ENCODE results near the gene MPO. TPM values are rescaled to one million over a fixed set of nuclear protein-coding genes. Genes with fewer than 3 reads are reported as not detected.

The MPO gene
- total RNA-seq, 1 donor from 2014 or later = not detected

GRCh38 chr17:58315281-58315711 is 34.6 kb upstream of the MPO start:
- Mint-ChIP-seq H3K9me3 (ENCODE audit: low read depth) (no peaks in the 10 kb centered on the region), H3K4me3 (ENCODE audit: low read depth) (no peak overlapping the region), H3K27me3 (no peaks in the 10 kb centered on the region), H3K36me3 (ENCODE audit: insufficient read depth) (peaks cover 3% of the 10 kb centered on the region), H3K4me1 (ENCODE audit: low read depth) (no peaks in the 10 kb centered on the region), H3K27ac (no peak overlapping the region)
- no peak for DNase-seq (ENCODE audit: low spot score, unreplicated experiment)
- no peak for TF ChIP-seq CTCF (IDR thresholded peaks at IDR 0.05; ENCODE audit: unreplicated experiment)

- TF ChIP-seq CTCF (IDR thresholded peaks at IDR 0.05; ENCODE audit: unreplicated experiment) = no peak
- Mint-ChIP-seq H3K9me3 (ENCODE audit: low read depth) (no peaks in the 10 kb centered on the region), H3K27me3 (no peaks in the 10 kb centered on the region), H3K36me3 (ENCODE audit: insufficient read depth) (peaks cover 3% of the 10 kb centered on the region), H3K4me1 (ENCODE audit: low read depth) (no peaks in the 10 kb centered on the region), H3K4me3 (ENCODE audit: low read depth) (no peak overlapping the region), H3K27ac (no peak overlapping the region)
- no peak for DNase-seq (ENCODE audit: low spot score, unreplicated experiment)
Measured at GRCh38 chr17:58314706-58315015, 33.9 kb upstream of the MPO start.

GRCh38 chr17:58313815-58314705 is 33.3 kb upstream of the MPO start:
- DNase-seq (ENCODE audit: low spot score, unreplicated experiment) = no peak
- Mint-ChIP-seq H3K4me1 (ENCODE audit: low read depth) (no peaks in the 10 kb centered on the region), H3K27me3 (no peaks in the 10 kb centered on the region), H3K9me3 (ENCODE audit: low read depth) (no peaks in the 10 kb centered on the region), H3K27ac (no peak overlapping the region), H3K4me3 (ENCODE audit: low read depth) (no peak overlapping the region), H3K36me3 (ENCODE audit: insufficient read depth) (peaks cover 3% of the 10 kb centered on the region)
- TF ChIP-seq CTCF (IDR thresholded peaks at IDR 0.05; ENCODE audit: unreplicated experiment) = no peak

- Mint-ChIP-seq H3K4me3 (ENCODE audit: low read depth) (no peak overlapping the region), H3K9me3 (ENCODE audit: low read depth) (no peaks in the 10 kb centered on the region), H3K36me3 (ENCODE audit: insufficient read depth) (peaks cover 3% of the 10 kb centered on the region), H3K27me3 (no peaks in the 10 kb centered on the region), H3K27ac (no peak overlapping the region), H3K4me1 (ENCODE audit: low read depth) (no peaks in the 10 kb centered on the region)
- DNase-seq (ENCODE audit: low spot score, unreplicated experiment) = no peak
- TF ChIP-seq CTCF (IDR thresholded peaks at IDR 0.05; ENCODE audit: unreplicated experiment) = no peak
Measured at GRCh38 chr17:58312829-58313228, 32.1 kb upstream of the MPO start.

GRCh38 chr17:58312021-58312630 is 31.4 kb upstream of the MPO start:
- no peaks in the 10 kb centered on the region for H3K4me1 Mint-ChIP-seq (ENCODE audit: low read depth)
- no peak overlapping the region for H3K4me3 Mint-ChIP-seq (ENCODE audit: low read depth)
- H3K27ac Mint-ChIP-seq = no peak overlapping the region
- no peaks in the 10 kb centered on the region for H3K27me3 Mint-ChIP-seq
- no peaks in the 10 kb centered on the region for H3K36me3 Mint-ChIP-seq (ENCODE audit: insufficient read depth)
- TF ChIP-seq CTCF (IDR thresholded peaks at IDR 0.05; ENCODE audit: unreplicated experiment) = no peak
- peak; percentile 8 for DNase-seq (ENCODE audit: low spot score, unreplicated experiment)
- no peaks in the 10 kb centered on the region for H3K9me3 Mint-ChIP-seq (ENCODE audit: low read depth)
